ENCODE results near the gene SH3GL3.

DNA sequence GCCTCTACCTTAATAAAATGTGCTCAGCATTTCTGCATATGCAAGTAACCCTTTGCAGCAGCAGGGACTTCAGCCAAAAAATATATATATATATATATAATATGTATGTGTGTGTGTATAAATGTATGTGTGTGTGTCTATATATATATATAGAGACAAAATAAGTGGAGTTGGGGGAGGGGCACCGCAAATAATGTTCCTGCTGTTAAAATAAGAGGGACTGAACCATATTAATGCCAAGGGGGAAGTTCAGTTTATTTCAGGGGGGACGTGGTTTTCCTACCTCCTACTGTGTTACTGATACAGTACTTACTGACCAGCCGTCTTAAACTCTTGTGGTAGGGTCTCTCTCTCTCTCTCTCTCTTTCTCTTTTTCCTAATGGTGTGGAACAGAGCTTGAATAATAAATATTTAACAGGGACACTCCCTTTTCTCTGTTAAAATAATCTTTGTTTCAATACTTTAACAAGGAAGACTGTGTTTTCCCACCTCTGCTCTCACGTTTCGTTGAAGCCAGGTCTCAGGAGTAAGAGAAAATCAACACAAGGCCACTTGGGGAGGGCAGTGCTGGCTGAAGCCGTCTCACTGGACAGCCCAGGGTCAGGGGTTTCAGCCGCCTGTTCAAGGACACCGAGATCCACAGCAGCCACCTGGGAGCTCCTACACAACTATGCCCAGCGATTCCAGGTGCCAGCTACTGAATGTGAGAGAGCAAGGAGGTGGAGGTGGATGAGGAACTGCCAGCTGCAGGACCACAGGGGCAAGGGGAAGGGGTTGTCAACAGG, 164.0 kb downstream of the SH3GL3 start:
- TF ChIP-seq POLR2AphosphoS5 (IDR thresholded peaks at IDR 0.05) = no peak
- TF ChIP-seq, protein P1, sequence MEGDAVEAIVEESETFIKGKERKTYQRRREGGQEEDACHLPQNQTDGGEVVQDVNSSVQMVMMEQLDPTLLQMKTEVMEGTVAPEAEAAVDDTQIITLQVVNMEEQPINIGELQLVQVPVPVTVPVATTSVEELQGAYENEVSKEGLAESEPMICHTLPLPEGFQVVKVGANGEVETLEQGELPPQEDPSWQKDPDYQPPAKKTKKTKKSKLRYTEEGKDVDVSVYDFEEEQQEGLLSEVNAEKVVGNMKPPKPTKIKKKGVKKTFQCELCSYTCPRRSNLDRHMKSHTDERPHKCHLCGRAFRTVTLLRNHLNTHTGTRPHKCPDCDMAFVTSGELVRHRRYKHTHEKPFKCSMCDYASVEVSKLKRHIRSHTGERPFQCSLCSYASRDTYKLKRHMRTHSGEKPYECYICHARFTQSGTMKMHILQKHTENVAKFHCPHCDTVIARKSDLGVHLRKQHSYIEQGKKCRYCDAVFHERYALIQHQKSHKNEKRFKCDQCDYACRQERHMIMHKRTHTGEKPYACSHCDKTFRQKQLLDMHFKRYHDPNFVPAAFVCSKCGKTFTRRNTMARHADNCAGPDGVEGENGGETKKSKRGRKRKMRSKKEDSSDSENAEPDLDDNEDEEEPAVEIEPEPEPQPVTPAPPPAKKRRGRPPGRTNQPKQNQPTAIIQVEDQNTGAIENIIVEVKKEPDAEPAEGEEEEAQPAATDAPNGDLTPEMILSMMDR (IDR thresholded peaks at IDR 0.05 in 8 of 11, conservative IDR thresholded peaks at IDR 0.05 in 3 of 11) = no peak
- no peak for TF ChIP-seq POLR2A (IDR thresholded peaks at IDR 0.05)
